GM23338 (cell line): ENCODE data around the gene ALDH2.

Experiments used
- CTCF ChIP-seq, 2 experiments: fragments of 200-600 bp in 1 of 2; sonication (generic) in 1 of 2; conservative IDR thresholded peaks; 2 replicates each; pipeline versions ENCODE4 v1.5.1 to v1.6.1; 2016 to 2017; ENCODE audit warnings: antibody characterized with exemption in 2 of 2, low read depth in 2 of 2, mild to moderate bottlenecking in 2 of 2, moderate library complexity in 1 of 2
- EZH2 ChIP-seq: fragments of 200-600 bp; sonication (generic); IDR thresholded peaks from one replicate; pipeline ENCODE4 v1.8.0; 2017; ENCODE audit warnings: antibody characterized with exemption, mild to moderate bottlenecking, low read depth; ENCODE audit not compliant: unreplicated experiment

GRCh38 chr12:111842556-111843396 is 76.0 kb downstream of the ALDH2 start:
- TF ChIP-seq CTCF (conservative IDR thresholded peaks at IDR 0.05; ENCODE audit: low read depth in 2 of 2) = no peak
- TF ChIP-seq EZH2 = no peak
